Pancreas (tissue), 10 donors: ENCODE measurements around the gene UGT1A9. TPM values are rescaled to one million over a fixed set of nuclear protein-coding genes. Genes with fewer than 3 reads are reported as not detected.

Source experiments
- ATAC-seq, 4 donors: fragments of 200-7000 bp; cut with Tn5 transposase; one replicate each; pipeline versions ENCODE4 v1.8.0 to v1.9.1; 2020; ENCODE audit warnings: mild to moderate bottlenecking in 4 of 4, moderate library complexity in 4 of 4
- DNase-seq, 6 donors: peaks; one replicate each; pipeline ENCODE4 v3.0.0-alpha.2; 2020
- FAIRE-seq: peaks from 2 replicates; lab custom pipeline; 2012; peaks lifted over from hg19 to GRCh38; lab: Jason Lieb, UNC
- H3K27ac ChIP-seq, 4 donors: fragments of 200-600 bp; sonication (generic); 1 replicate in 3 of 4; 2 replicates in 1 of 4; pipeline versions ENCODE4 v1.5.0 to v1.8.0; 2020
- H3K27me3 ChIP-seq, 4 donors: fragments of 200-600 bp; one replicate each; pipeline ENCODE4 v1.8.0; 2021
- H3K36me3 ChIP-seq, 3 donors: fragments of 200-600 bp; sonication (generic) in 1 of 3; one replicate each; pipeline versions ENCODE4 v1.5.0 to v1.8.0; 2020 to 2021
- H3K4me1 ChIP-seq, 3 donors: fragments of 200-600 bp; one replicate each; pipeline ENCODE4 v1.8.0; 2021
- H3K4me3 ChIP-seq, 4 donors: fragments of 200-600 bp; sonication (generic) in 2 of 4; one replicate each; pipeline versions ENCODE4 v1.5.0 to v1.8.0; 2020 to 2021
- H3K9me3 ChIP-seq, 4 donors: fragments of 200-600 bp; one replicate each; pipeline ENCODE4 v1.8.0; 2021
- CTCF ChIP-seq, 4 donors: fragments of 200-600 bp; sonication (generic) in 3 of 4; IDR thresholded peaks; one replicate each; pipeline versions ENCODE4 v1.5.0 to v1.8.0; 2021; ENCODE audit warnings: antibody characterized with exemption in 4 of 4
- WGBS, 2 donors: extraction: QIAGEN DNeasy Blood & Tissue Kit; methylation state at CpG; one replicate each; pipeline ENCODE4 v1.1.7; 2013; 5-methylcytosine and 5-hydroxymethylcytosine counted together
- intact Hi-C, 3 donors: fragments of 100-400 bp; cut with DNase I; formaldehyde crosslinking; loops; one replicate each; pipeline versions ENCODE4 v1.11.1 to v1.14.2; 2022
- polyA plus RNA-seq, 2 donors: library from polyadenylated mRNA; stranded (reverse); fragments of 200-250 nt; gene quantifications; one replicate each; pipeline ENCODE4 v1.2.3, GENCODE V29; 2013
- total RNA-seq, 6 donors: library from RNA; stranded (reverse); fragmentation: NEBNext Ultra II Directional in 4 of 6; extraction: Animal tissue kit (Norgen Biotek cat#: 25700) in 4 of 6; gene quantifications; one replicate each; pipeline versions ENCODE4 v1.2.1 to v1.2.4, GENCODE V29; 2021 to 2023
- donor health status: healthy with polysubstance abuse.
- donor health status: DM: no; HTN: no; CAD: no; lungs with moderate emphysema.
- donor health status: DM: no; HTN: no; CAD: no.
- donor health status: control.
- donor health status: control.
- donor health status: Bipolar disorder and iron deficiency.
- donor health status: DM: yes; HTN: yes; CAD: no.
- donor health status: DM: no; HTN: no; CAD: no.
- donor health status: DM: no; HTN: no; CAD: no.
- donor health status: DM: yes; HTN: yes; CAD: no.

The UGT1A9 gene
- total and polyA plus RNA-seq, 8 donors: 0.09 TPM; not detected in 7

- no peaks in the 10 kb centered on the region for H3K4me1 ChIP-seq
- intact Hi-C loops: no loop called here
- H3K4me3 ChIP-seq: no peak overlapping the region
- ATAC-seq (no peak), DNase-seq (no peak), FAIRE-seq (no peak)
- H3K27me3 ChIP-seq: no peaks in the 10 kb centered on the region
- TF ChIP-seq CTCF (IDR thresholded peaks at IDR 0.05): no peak
- H3K27ac ChIP-seq: no peak overlapping the region
- WGBS, 2 donors: 46 to 47% methylated on average over 5 of the region's 5 CpGs
- no peaks in the 10 kb centered on the region for H3K9me3 ChIP-seq
- H3K36me3 ChIP-seq: no peaks in the 10 kb centered on the region
Measured at GRCh38 chr2:233772583-233772982, 100.9 kb downstream of the UGT1A9 start.

GRCh38 chr2:233773854-233774253, 102.2 kb downstream of the UGT1A9 start:
- TF ChIP-seq CTCF (IDR thresholded peaks at IDR 0.05): no peak
- 77 to 85% methylated on average over 5 of the region's 5 CpGs for WGBS, 2 donors
- H3K27ac ChIP-seq: no peak overlapping the region
- FAIRE-seq (no peak), ATAC-seq (no peak), DNase-seq (no peak)
- H3K4me3 ChIP-seq: no peak overlapping the region
- no peaks in the 10 kb centered on the region for H3K9me3 ChIP-seq
- intact Hi-C loops: no loop called here
- no peaks in the 10 kb centered on the region for H3K27me3 ChIP-seq
- H3K4me1 ChIP-seq: no peaks in the 10 kb centered on the region
- no peaks in the 10 kb centered on the region for H3K36me3 ChIP-seq

GRCh38 chr2:233775414-233775813, 103.7 kb downstream of the UGT1A9 start:
- TF ChIP-seq CTCF (IDR thresholded peaks at IDR 0.05): no peak
- DNase-seq: no peak
- no peaks in the 10 kb centered on the region for H3K4me1 ChIP-seq
- intact Hi-C loops: no loop called here
- H3K4me3 ChIP-seq: no peak overlapping the region
- no peak for ATAC-seq
- H3K36me3 ChIP-seq: no peaks in the 10 kb centered on the region
- no peaks in the 10 kb centered on the region for H3K27me3 ChIP-seq
- H3K27ac ChIP-seq: no peak overlapping the region
- H3K9me3 ChIP-seq: no peaks in the 10 kb centered on the region
- no peak for FAIRE-seq
- WGBS, 2 donors: 80 to 90% methylated on average over 6 of the region's 6 CpGs

GRCh38 chr2:233778030-233778429, 106.3 kb downstream of the UGT1A9 start, which contains the start of gene MROH2A:
MROH2A (plus strand) TSS chr2:233778330; CDS start chr2:233779359, 1,029 bp downstream.
- no peak for FAIRE-seq
- Histone ChIP-seq H3K4me3 (no peak within 1 kb of the TSS), H3K27ac (no peak within 1 kb of the TSS), H3K4me1 (no peaks in the 10 kb centered on the region), H3K9me3 (no peaks in the 10 kb centered on the region), H3K27me3 (no peaks in the 10 kb centered on the region), H3K36me3 (no peaks in the 10 kb centered on the region)
- ATAC-seq: no peak
- no peak for TF ChIP-seq CTCF (IDR thresholded peaks at IDR 0.05)
- intact Hi-C loops: no loop called here
- 52 to 56% methylated on average over 2 of the region's 2 CpGs for WGBS, 2 donors
- DNase-seq: no peak

GRCh38 chr2:233779722-233780121, 108.0 kb downstream of the UGT1A9 start:
- H3K4me3 ChIP-seq: no peak overlapping the region
- 72 to 81% methylated on average over 4 of the region's 4 CpGs for WGBS, 2 donors
- no peak for ATAC-seq

More at GRCh38 chr2:233779722-233780121, 108.0 kb downstream of the UGT1A9 start:
- no peaks in the 10 kb centered on the region for H3K9me3 ChIP-seq
- no peak overlapping the region for H3K27ac ChIP-seq
- no peaks in the 10 kb centered on the region for H3K27me3 ChIP-seq
- H3K4me1 ChIP-seq: no peaks in the 10 kb centered on the region
- FAIRE-seq: no peak
- intact Hi-C loops: no loop called here
- no peak for DNase-seq
- TF ChIP-seq CTCF (IDR thresholded peaks at IDR 0.05): no peak
- H3K36me3 ChIP-seq: no peaks in the 10 kb centered on the region
